Measurements from ENCODE around the gene THY1. TPM values are rescaled to one million over a fixed set of nuclear protein-coding genes. Genes with fewer than 3 reads are reported as not detected.

Gene THY1
- total and polyA plus RNA-seq, 8 donors: 1.4 to 28.6 (median 4.4) TPM

DNA sequence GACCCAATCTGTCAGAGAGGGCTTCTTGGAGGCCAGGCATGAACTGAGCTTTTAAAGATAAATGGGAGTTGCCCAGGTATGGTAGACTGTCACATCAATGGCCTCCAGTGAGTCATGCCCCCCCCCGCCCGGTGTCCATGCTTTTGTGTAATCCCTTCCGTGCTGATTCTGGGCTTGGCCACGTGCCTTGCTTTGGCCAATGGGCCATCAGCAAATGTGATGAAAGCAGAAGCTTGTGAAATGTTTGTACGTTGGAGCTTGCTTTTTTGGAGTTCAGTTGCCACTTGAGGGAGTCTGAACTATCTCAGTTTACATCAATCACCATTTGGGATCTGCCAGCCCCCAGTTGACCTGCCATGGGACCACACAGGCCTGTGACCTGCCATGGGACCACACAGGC lies 4.3 kb upstream of the THY1 start:
- DNase-seq (no peak), FAIRE-seq (no peak), ATAC-seq (no peak)
- H3K4me3 ChIP-seq: no peak overlapping the region
- H3K36me3 ChIP-seq: no peaks in the 10 kb centered on the region
- TF ChIP-seq, protein P1, sequence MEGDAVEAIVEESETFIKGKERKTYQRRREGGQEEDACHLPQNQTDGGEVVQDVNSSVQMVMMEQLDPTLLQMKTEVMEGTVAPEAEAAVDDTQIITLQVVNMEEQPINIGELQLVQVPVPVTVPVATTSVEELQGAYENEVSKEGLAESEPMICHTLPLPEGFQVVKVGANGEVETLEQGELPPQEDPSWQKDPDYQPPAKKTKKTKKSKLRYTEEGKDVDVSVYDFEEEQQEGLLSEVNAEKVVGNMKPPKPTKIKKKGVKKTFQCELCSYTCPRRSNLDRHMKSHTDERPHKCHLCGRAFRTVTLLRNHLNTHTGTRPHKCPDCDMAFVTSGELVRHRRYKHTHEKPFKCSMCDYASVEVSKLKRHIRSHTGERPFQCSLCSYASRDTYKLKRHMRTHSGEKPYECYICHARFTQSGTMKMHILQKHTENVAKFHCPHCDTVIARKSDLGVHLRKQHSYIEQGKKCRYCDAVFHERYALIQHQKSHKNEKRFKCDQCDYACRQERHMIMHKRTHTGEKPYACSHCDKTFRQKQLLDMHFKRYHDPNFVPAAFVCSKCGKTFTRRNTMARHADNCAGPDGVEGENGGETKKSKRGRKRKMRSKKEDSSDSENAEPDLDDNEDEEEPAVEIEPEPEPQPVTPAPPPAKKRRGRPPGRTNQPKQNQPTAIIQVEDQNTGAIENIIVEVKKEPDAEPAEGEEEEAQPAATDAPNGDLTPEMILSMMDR (IDR thresholded peaks at IDR 0.05): no peak
- H3K4me1 ChIP-seq: no peaks in the 10 kb centered on the region
- WGBS, 2 donors: 84 to 85% methylated on average over 5 of the region's 5 CpGs
- no peaks in the 10 kb centered on the region for H3K9me3 ChIP-seq
- no peaks in the 10 kb centered on the region for H3K27me3 ChIP-seq
- H3K27ac ChIP-seq: no peak overlapping the region
- intact Hi-C loops (cut with DNase I): no loop called here

DNA sequence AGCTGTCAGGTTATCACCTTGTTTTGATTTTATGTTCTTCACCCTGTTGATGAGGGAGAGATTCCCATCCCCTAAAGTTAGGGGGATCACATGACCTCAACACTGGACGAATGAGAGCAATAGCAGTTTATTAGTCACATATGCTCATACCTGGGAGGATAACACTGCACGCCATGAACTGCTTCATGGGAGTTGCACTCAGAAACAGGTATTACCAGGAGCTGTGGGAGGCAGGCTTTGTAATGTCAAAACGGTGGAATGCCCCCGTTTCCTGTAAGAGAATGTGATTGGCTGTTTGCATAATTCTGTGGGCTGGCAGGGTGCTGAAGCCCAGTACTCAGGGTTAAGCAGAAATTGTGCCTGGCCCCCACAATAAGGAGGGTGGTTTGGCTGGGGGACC lies 3.2 kb upstream of the THY1 start:
- intact Hi-C loops (cut with DNase I): no loop called here
- Histone ChIP-seq H3K27me3 (peaks cover 0 to 7% (median 0%) of the 10 kb centered on the region in 4 donors), H3K9me3 (no peaks in the 10 kb centered on the region), H3K4me3 (no peak overlapping the region), H3K27ac (no peak overlapping the region), H3K4me1 (no peaks in the 10 kb centered on the region), H3K36me3 (no peaks in the 10 kb centered on the region)
- TF ChIP-seq, protein P1 (IDR thresholded peaks at IDR 0.05): no peak
- WGBS, 2 donors: 62 to 74% methylated on average over 4 of the region's 4 CpGs
- no peak for ATAC-seq
- no peak for FAIRE-seq
- no peak for DNase-seq

DNA sequence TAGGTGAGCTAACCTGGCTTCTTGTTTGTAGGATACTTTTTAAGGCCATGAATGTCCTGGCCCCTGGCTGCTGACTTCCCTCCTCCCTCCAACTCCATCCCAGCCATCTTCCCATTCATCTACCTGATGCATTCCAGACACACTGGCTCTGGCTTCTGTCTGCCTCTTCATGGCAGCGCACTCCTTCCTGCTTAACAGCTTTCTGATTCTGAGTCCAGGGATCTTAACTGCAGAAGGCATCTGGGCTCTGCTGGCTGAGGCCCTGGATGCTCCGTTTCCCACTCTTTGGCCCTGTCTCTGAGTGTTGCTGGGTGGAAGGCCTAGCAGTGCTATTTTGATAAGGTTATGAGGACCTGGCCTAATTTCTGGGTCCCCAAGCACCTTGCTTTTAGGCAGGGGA lies 1.8 kb upstream of the THY1 start:
- Histone ChIP-seq H3K36me3 (no peaks in the 10 kb centered on the region), H3K4me3 (no peak overlapping the region), H3K27ac (no peak overlapping the region), H3K9me3 (no peaks in the 10 kb centered on the region), H3K27me3 (peaks cover 0 to 12% (median 0%) of the 10 kb centered on the region in 4 donors), H3K4me1 (no peaks in the 10 kb centered on the region)
- FAIRE-seq (no peak), ATAC-seq (no peak), DNase-seq (no peak)
- TF ChIP-seq, protein P1 (IDR thresholded peaks at IDR 0.05): no peak
- 84 to 87% methylated on average over 2 of the region's 2 CpGs for WGBS, 2 donors
- intact Hi-C loops (cut with DNase I): no loop called here

DNA sequence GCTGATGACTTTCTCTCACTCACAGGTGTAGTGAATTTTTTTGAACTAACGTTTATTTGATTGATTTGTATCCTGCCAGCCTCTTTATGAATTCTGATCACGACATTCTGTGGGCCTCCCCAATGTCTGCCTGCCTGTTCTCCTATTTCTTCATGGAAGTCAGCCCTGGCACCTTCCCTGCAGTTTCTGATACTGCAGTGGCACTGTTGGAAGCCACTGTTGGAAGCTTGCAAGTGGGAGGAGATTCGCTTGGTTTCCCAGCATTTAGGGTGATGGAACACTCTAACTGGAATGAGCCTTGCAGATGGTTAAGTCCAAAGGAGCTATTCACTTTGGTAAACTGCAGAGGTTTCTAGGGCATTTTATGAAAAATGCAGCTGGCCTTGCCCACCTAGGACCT lies 1.3 kb upstream of the THY1 start:
- TF ChIP-seq, protein P1 (IDR thresholded peaks at IDR 0.05): no peak
- ATAC-seq: no peak
- no peak for DNase-seq
- intact Hi-C loops (cut with DNase I): no loop called here
- Histone ChIP-seq H3K4me3 (no peak overlapping the region), H3K9me3 (no peaks in the 10 kb centered on the region), H3K27ac (no peak overlapping the region), H3K4me1 (no peaks in the 10 kb centered on the region), H3K27me3 (peaks cover 0 to 12% (median 0%) of the 10 kb centered on the region in 4 donors), H3K36me3 (no peaks in the 10 kb centered on the region)
- FAIRE-seq: no peak
- 67 to 80% methylated on average over 3 of the region's 3 CpGs for WGBS, 2 donors

DNA sequence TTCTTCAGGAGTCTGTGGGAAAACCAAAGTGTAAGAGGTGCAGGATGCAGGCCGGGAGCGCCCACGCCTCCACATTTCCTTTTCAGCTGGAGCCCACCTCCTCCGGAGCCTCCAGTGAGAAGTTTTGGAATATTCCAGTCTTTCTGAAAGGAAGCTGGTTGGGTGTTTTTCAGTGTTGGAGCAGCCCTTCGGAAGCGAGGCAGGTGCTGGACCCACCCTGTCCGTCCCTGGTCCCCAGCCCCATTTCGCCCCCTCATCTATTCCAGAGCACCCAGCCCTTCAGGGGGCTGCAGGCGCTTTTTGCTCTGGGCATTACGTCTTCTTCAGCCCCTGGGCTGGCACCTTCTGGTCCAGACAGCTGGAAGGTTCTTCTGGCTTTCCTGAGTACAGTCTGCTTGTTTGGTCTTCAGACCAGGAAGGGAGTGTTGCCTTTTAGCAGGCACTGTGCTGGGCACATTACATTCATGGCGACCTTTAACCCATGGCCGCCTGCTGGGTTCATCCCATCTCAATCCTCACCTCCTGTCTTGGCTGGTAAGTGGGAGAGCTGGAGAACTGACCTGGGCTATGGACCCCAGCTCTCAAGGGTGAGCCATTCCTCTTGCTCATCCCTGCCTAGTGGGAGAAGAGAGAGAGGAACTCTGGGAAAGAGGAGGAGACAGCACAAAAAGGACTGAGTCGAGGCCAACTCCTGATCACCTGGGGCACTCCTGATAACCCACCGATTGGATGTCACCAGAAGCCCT lies 710 bp upstream of the THY1 start:
- no peak for DNase-seq
- H3K27ac ChIP-seq: no peak overlapping the region
- intact Hi-C loops (cut with DNase I): no loop called here
- H3K4me1 ChIP-seq: no peaks in the 10 kb centered on the region
- TF ChIP-seq, protein P1 (IDR thresholded peaks at IDR 0.05): no peak
- no peaks in the 10 kb centered on the region for H3K9me3 ChIP-seq
- no peaks in the 10 kb centered on the region for H3K36me3 ChIP-seq
- H3K4me3 ChIP-seq: no peak overlapping the region
- no peak for ATAC-seq
- 68 to 77% methylated on average over 14 of the region's 14 CpGs for WGBS, 2 donors
- no peak for FAIRE-seq
- H3K27me3 ChIP-seq: peaks cover 0 to 12% (median 0%) of the 10 kb centered on the region in 4 donors

All from pancreas (tissue), 10 donors.